Osteoblast (primary cell): ENCODE results near the gene NTSR1. TPM values are rescaled to one million over a fixed set of nuclear protein-coding genes. Genes with fewer than 3 reads are reported as not detected.
A peak's percentile ranks its signal among the peaks of the same experiment; 100 is the strongest.

ENCODE experiments used
- DNase-seq: peaks from one replicate; pipeline ENCODE4 v3.0.0; 2011; ENCODE audit warnings: low spot score, mixed read lengths; ENCODE audit not compliant: insufficient read length; ENCODE audit errors: missing footprints
- H2AFZ ChIP-seq: 2 replicates; pipeline ENCODE4 v1.6.0; 2011; ENCODE audit warnings: mild to moderate bottlenecking, low read length
- H3K27ac ChIP-seq: 2 replicates; pipeline ENCODE4 v1.5.1; 2011; ENCODE audit warnings: mild to moderate bottlenecking, low read depth, low read length, moderate library complexity
- H3K27me3 ChIP-seq: 2 replicates; pipeline ENCODE4 v1.6.0; 2012; ENCODE audit warnings: mild to moderate bottlenecking, control low read depth, inconsistent platforms, low read length, moderate library complexity; ENCODE audit not compliant: insufficient read depth
- H3K36me3 ChIP-seq: 2 replicates; pipeline ENCODE4 v1.5.1; 2011; ENCODE audit warnings: mild to moderate bottlenecking, low read length, control low read depth, moderate library complexity; ENCODE audit not compliant: insufficient read depth
- H3K4me1 ChIP-seq: 2 replicates; pipeline ENCODE4 v1.5.1; 2011; ENCODE audit warnings: mild to moderate bottlenecking, low read length, control low read depth, moderate library complexity; ENCODE audit not compliant: insufficient read depth
- H3K4me2 ChIP-seq: 2 replicates; pipeline ENCODE4 v1.6.0; 2011; ENCODE audit warnings: mild to moderate bottlenecking, low read length; ENCODE audit not compliant: insufficient read depth
- H3K4me3 ChIP-seq: fragments of 200-600 bp; sonication (generic); 3 replicates; pipeline ENCODE4 v1.5.1; 2012; ENCODE audit warnings: mild to moderate bottlenecking, low read length, inconsistent platforms; ENCODE audit not compliant: insufficient read depth
- H3K79me2 ChIP-seq: 2 replicates; pipeline ENCODE4 v1.6.0; 2012; ENCODE audit warnings: mild to moderate bottlenecking, low read length, control low read depth, inconsistent platforms; ENCODE audit not compliant: insufficient read depth
- H3K9me3 ChIP-seq: 2 replicates; pipeline ENCODE4 v1.5.1; 2011; ENCODE audit warnings: low read depth, low read length, control low read depth
- H4K20me1 ChIP-seq: 2 replicates; pipeline ENCODE4 v1.6.0; 2012; ENCODE audit warnings: mild to moderate bottlenecking, low read length, control low read depth; ENCODE audit not compliant: insufficient read depth
- CTCF ChIP-seq: IDR thresholded peaks from 2 replicates; pipeline ENCODE4 v1.5.1; 2011; ENCODE audit warnings: mild to moderate bottlenecking, low read depth, low read length, moderate library complexity; ENCODE audit errors: extremely low read depth
- total RNA-seq: library from RNA; depleted of rRNA; stranded (reverse); fragments of >200 nt; gene quantifications from 2 replicates; pipeline ENCODE4 v1.2.3, GENCODE V29; 2012

NTSR1 gene
- total RNA-seq, 1 donor, result not detected

- no peak overlapping the region for H3K27ac ChIP-seq
- no peak overlapping the region for H2AFZ ChIP-seq
- H3K4me2 ChIP-seq, result no peak overlapping the region
- no peaks in the 10 kb centered on the region for H3K9me3 ChIP-seq
- no peak for TF ChIP-seq CTCF
- H3K79me2 ChIP-seq, result no peaks in the 10 kb centered on the region
- DNase-seq, result peak; percentile 81
- peaks cover 8% of the 10 kb centered on the region for H3K27me3 ChIP-seq
- H3K4me1 ChIP-seq, result no peaks in the 10 kb centered on the region
- no peaks in the 10 kb centered on the region for H3K36me3 ChIP-seq
- no peak overlapping the region for H3K4me3 ChIP-seq
- no peaks in the 10 kb centered on the region for H4K20me1 ChIP-seq
Measured at GRCh38 chr20:62772619-62772989, 64.0 kb downstream of the NTSR1 start.

- Histone ChIP-seq H3K9me3 (no peaks in the 10 kb centered on the region), H3K4me2 (no peak overlapping the region), H3K79me2 (no peaks in the 10 kb centered on the region), H3K36me3 (no peaks in the 10 kb centered on the region), H3K4me3 (no peak overlapping the region), H3K4me1 (no peaks in the 10 kb centered on the region), H3K27me3 (peaks cover 3% of the 10 kb centered on the region), H4K20me1 (no peaks in the 10 kb centered on the region), H3K27ac (no peak overlapping the region), H2AFZ (no peak overlapping the region)
- peak; percentile 90 for DNase-seq
- TF ChIP-seq CTCF, result no peak
Measured at GRCh38 chr20:62772990-62773844, 64.6 kb downstream of the NTSR1 start.

DNA sequence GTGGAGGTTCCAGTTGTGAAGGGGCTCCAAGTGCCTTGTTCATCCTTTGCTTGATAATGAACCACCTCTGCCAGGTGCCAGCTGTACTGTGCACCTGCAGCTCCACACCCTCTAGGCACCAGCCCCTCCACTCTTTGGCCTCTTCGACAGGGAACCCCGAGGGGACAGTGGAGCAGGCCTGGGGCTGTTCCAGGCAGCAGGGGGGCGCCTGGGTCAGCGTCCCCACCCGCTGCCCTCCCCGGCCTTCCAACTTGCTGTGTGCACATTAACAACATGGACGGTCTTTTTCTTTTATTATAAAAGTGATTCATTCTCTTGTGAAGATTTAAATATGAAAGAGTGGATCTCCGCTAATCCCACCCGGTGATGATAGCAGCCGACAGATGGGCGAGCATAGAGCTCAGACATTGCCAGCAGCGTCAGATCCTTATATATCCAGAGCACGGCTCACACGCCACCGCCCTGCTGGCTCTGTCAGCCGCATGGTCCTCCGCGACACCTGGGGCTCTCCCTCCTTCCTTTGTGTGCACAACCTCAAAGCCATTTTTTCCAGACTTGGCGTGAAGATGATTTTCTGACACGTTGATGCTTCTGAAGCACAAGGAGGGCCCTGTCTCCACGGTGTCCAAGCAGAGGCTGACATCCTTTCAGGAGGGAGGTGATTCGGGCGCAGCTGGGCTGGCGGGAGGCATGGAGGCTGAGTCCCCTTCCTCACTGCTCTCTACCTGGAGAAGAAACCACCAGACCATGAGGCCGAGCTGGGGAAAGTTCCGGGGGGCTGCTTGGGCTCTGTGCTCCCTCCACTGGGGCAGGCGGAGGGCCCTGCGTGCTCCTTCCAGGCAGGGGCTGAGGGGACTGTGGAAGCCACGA is 65.4 kb downstream of the NTSR1 start:
- no peaks in the 10 kb centered on the region for H4K20me1 ChIP-seq
- no peaks in the 10 kb centered on the region for H3K4me1 ChIP-seq
- no peak overlapping the region for H3K4me3 ChIP-seq
- H3K79me2 ChIP-seq, result no peaks in the 10 kb centered on the region
- H2AFZ ChIP-seq, result no peak overlapping the region
- peaks cover 3% of the 10 kb centered on the region for H3K27me3 ChIP-seq
- no peak for TF ChIP-seq CTCF
- no peak overlapping the region for H3K4me2 ChIP-seq
- H3K27ac ChIP-seq, result no peak overlapping the region
- peak; percentile 49 for DNase-seq
- no peaks in the 10 kb centered on the region for H3K36me3 ChIP-seq
- no peaks in the 10 kb centered on the region for H3K9me3 ChIP-seq

GRCh38 chr20:62774762-62775161 is 66.1 kb downstream of the NTSR1 start:
- Histone ChIP-seq H3K36me3 (no peaks in the 10 kb centered on the region), H3K4me1 (no peaks in the 10 kb centered on the region), H3K79me2 (no peaks in the 10 kb centered on the region), H3K27ac (no peak overlapping the region), H4K20me1 (no peaks in the 10 kb centered on the region), H3K4me2 (no peak overlapping the region), H2AFZ (no peak overlapping the region), H3K27me3 (peaks cover 3% of the 10 kb centered on the region), H3K4me3 (no peak overlapping the region), H3K9me3 (no peaks in the 10 kb centered on the region)
- no peak for TF ChIP-seq CTCF
- DNase-seq, result no peak
